ENCODE results near the gene GINS1. TPM values are rescaled to one million over a fixed set of nuclear protein-coding genes. Genes with fewer than 3 reads are reported as not detected.
A peak's percentile ranks its signal among the peaks of the same experiment; 100 is the strongest.

The GINS1 gene
- total RNA-seq, 1 experiment from 2014 or later, result 74.3 TPM

GRCh38 chr20:25380945-25381614, 26.4 kb upstream of the GINS1 start:
- peaks cover 6% of the 10 kb centered on the region for H3K79me1 ChIP-seq (ENCODE audit: insufficient read depth, low read depth, low read length, poor library complexity, severe bottlenecking)
- no peak overlapping the region for H3K56ac ChIP-seq (ENCODE audit: insufficient read length, low read depth, low read length)
- no peak for DNase-seq
- peaks cover 22% of the 10 kb centered on the region; the same call in 1 of the 2 replicates for H3K79me2 ChIP-seq (ENCODE audit: insufficient read depth, low read length)
- no peak overlapping the region for H3K27ac ChIP-seq (ENCODE audit: insufficient read length, low read depth, low read length)
- H3K9ac ChIP-seq (ENCODE audit: extremely low read depth, insufficient read length, low read length), result no peak overlapping the region
- H3K4me1 Mint-ChIP-seq, result peaks cover 0 to 7% of the 10 kb centered on the region in 2 experiments; a peak in 1 of 4 replicates
- H3K9me3 ChIP-seq (ENCODE audit: control insufficient read depth, low read depth, low read length), result no peaks in the 10 kb centered on the region
- H3K9me3 Mint-ChIP-seq, result no peaks in the 10 kb centered on the region
- H3K4ac ChIP-seq (ENCODE audit: low read depth, low read length), result no peak overlapping the region
- H3K27ac Mint-ChIP-seq, result peak overlapping the region in 1 of 3 experiments; percentile 44; a peak in 2 of 7 replicates
- H4K8ac ChIP-seq (replicated peaks; ENCODE audit: insufficient read length, low read depth, low read length), result no peak overlapping the region
- no peak overlapping the region for H2AFZ ChIP-seq (ENCODE audit: low read length)
- no CpG with 5 or more reads among the region's 7 CpGs for WGBS (ENCODE audit: extremely low coverage, insufficient read length, low lambda C conversion rate)
- H3K18ac ChIP-seq (ENCODE audit: insufficient read length, low read depth, low read length), result no peak overlapping the region
- no peak overlapping the region for H3K23ac ChIP-seq (ENCODE audit: insufficient read length, low read depth, low read length)
- TF ChIP-seq CTCF (conservative IDR thresholded peaks at IDR 0.05), result no peak
- H4K91ac ChIP-seq (ENCODE audit: insufficient read length, low read depth, low read length), result no peak overlapping the region
- no peak overlapping the region for H3K14ac ChIP-seq (ENCODE audit: insufficient read depth, low read length)
- no peak overlapping the region for H3T11ph ChIP-seq (ENCODE audit: low read length)
- no peaks in the 10 kb centered on the region for H3K23me2 ChIP-seq (ENCODE audit: insufficient read length, low read depth, low read length, poor library complexity, severe bottlenecking)
- H3K4me3 Mint-ChIP-seq, result no peak overlapping the region
- H3K4me1 ChIP-seq (ENCODE audit: insufficient read depth, low read length), result no peaks in the 10 kb centered on the region
- H2BK20ac ChIP-seq (ENCODE audit: low read depth, low read length, poor library complexity, severe bottlenecking), result no peak overlapping the region
- no peak overlapping the region for H2BK15ac ChIP-seq (ENCODE audit: low read depth, low read length)
- H2BK120ac ChIP-seq (ENCODE audit: low read depth, low read length, poor library complexity, severe bottlenecking), result no peak overlapping the region
- H2BK5ac ChIP-seq (ENCODE audit: insufficient read length, low read length), result no peak overlapping the region
- H3K4me2 ChIP-seq (ENCODE audit: insufficient read depth, insufficient read length, low read length), result no peak overlapping the region
- no peak overlapping the region for H2AK5ac ChIP-seq (ENCODE audit: insufficient read length, low read length)
- H3K27me3 Mint-ChIP-seq (ENCODE audit: low read depth), result no peaks in the 10 kb centered on the region
- H3K36me3 Mint-ChIP-seq (ENCODE audit: insufficient read depth in 1 of 3, low read depth in 3 of 3), result peaks cover 14 to 34% (median 26%) of the 10 kb centered on the region in 3 experiments; a peak in 6 of 7 replicates
- no peaks in the 10 kb centered on the region for H4K20me1 ChIP-seq (ENCODE audit: control insufficient read depth, insufficient read depth, insufficient read length)
- no peak overlapping the region for H4K5ac ChIP-seq (ENCODE audit: insufficient read length, low read depth, low read length)
- no peaks in the 10 kb centered on the region for H3K27me3 ChIP-seq (ENCODE audit: insufficient read depth, low read length)
- no peak overlapping the region for H2BK12ac ChIP-seq (ENCODE audit: insufficient read length, low read depth, low read length)
